Naive thymus-derived CD4-positive, alpha-beta T cell (primary cell): Measurements from ENCODE around the gene AARS2. TPM values are rescaled to one million over a fixed set of nuclear protein-coding genes. Genes with fewer than 3 reads are reported as not detected.

Experiments used
- ATAC-seq: fragments of 150-1000 bp; cut with Tn5 transposase; 2 replicates; pipeline ENCODE4 v1.10.0; 2021; ENCODE audit warnings: mild to moderate bottlenecking, moderate library complexity
- CTCF ChIA-PET: fragments of 350-600 bp; sonication (Branson Sonifier 250); formaldehyde crosslinking; loops from one replicate; lab custom pipeline; 2021; ENCODE audit warnings: antibody characterized with exemption; lab: Charles Lee
- POLR2A ChIA-PET: fragments of 350-600 bp; sonication (Branson Sonifier 250); formaldehyde crosslinking; loops from one replicate; lab custom pipeline; 2021; ENCODE audit warnings: antibody characterized with exemption, inconsistent platforms; lab: Charles Lee
- DNase-seq, 9 donors: peaks; one replicate each; pipeline versions ENCODE4 v3.0.0 to v3.0.0-alpha.2; 2020 to 2022; ENCODE audit warnings: mixed read lengths in 1 of 9
- H3K27ac ChIP-seq: one replicate; pipeline ENCODE4 v1.7.0; 2013; ENCODE audit warnings: mild to moderate bottlenecking, low read depth, low read length, moderate library complexity
- H3K27me3 ChIP-seq, 2 donors: one replicate each; pipeline ENCODE4 v1.7.0; 2013; ENCODE audit warnings: low read length in 2 of 2, mild to moderate bottlenecking in 2 of 2, moderate library complexity in 2 of 2; ENCODE audit not compliant: control insufficient read depth in 2 of 2, insufficient read depth in 2 of 2
- H3K36me3 ChIP-seq, 3 experiments: 1 replicate in 2 of 3; 2 replicates in 1 of 3; pipeline ENCODE4 v1.7.0; 2013; ENCODE audit warnings: low read length in 3 of 3, mild to moderate bottlenecking in 3 of 3, moderate library complexity in 1 of 3; ENCODE audit not compliant: insufficient read depth in 3 of 3, control insufficient read depth in 2 of 3
- H3K4me1 ChIP-seq, 2 donors: one replicate each; pipeline ENCODE4 v1.7.0; 2013; ENCODE audit warnings: low read length in 2 of 2, mild to moderate bottlenecking in 2 of 2, moderate library complexity in 1 of 2; ENCODE audit not compliant: control insufficient read depth in 2 of 2, insufficient read depth in 2 of 2
- H3K4me3 ChIP-seq: 2 replicates; pipeline ENCODE4 v1.7.0; 2013; ENCODE audit warnings: mild to moderate bottlenecking, low read length
- H3K9me3 ChIP-seq, 3 experiments: 1 replicate in 2 of 3; 2 replicates in 1 of 3; pipeline ENCODE4 v1.7.0; 2013; ENCODE audit warnings: low read length in 3 of 3; ENCODE audit not compliant: control insufficient read depth in 2 of 3
- H3K27ac Mint-ChIP-seq, 9 donors: one replicate each; pipeline ENCODE4 v1.8.0; 2020 to 2022; ENCODE audit warnings: mixed read lengths in 9 of 9, mild to moderate bottlenecking in 8 of 9, moderate library complexity in 5 of 9, inconsistent platforms in 2 of 9
- H3K27me3 Mint-ChIP-seq, 5 donors: one replicate each; pipeline ENCODE4 v1.8.0; 2021 to 2022; ENCODE audit warnings: mixed read lengths in 5 of 5, mild to moderate bottlenecking in 1 of 5
- H3K36me3 Mint-ChIP-seq, 5 donors: one replicate each; pipeline ENCODE4 v1.8.0; 2020 to 2022; ENCODE audit warnings: mixed read lengths in 5 of 5, mild to moderate bottlenecking in 3 of 5, inconsistent platforms in 1 of 5
- H3K4me1 Mint-ChIP-seq, 7 donors: one replicate each; pipeline ENCODE4 v1.8.0; 2020 to 2022; ENCODE audit warnings: mixed read lengths in 7 of 7, mild to moderate bottlenecking in 3 of 7, inconsistent platforms in 1 of 7
- H3K4me3 Mint-ChIP-seq, 10 donors: one replicate each; pipeline ENCODE4 v1.8.0; 2020 to 2022; ENCODE audit warnings: mild to moderate bottlenecking in 10 of 10, mixed read lengths in 10 of 10, moderate library complexity in 6 of 10, inconsistent platforms in 2 of 10
- H3K9me3 Mint-ChIP-seq, 11 donors: one replicate each; pipeline ENCODE4 v1.8.0; 2020 to 2022; ENCODE audit warnings: mixed read lengths in 11 of 11, mild to moderate bottlenecking in 4 of 11, inconsistent platforms in 1 of 11, moderate library complexity in 1 of 11
- intact Hi-C, 2 donors: fragments of 100-400 bp; cut with micrococcal nuclease; formaldehyde crosslinking; loops; one replicate each; pipeline ENCODE4 v1.15.1; 2023
- polyA plus RNA-seq, 2 donors: library from polyadenylated mRNA; unstranded; fragments of 300-500 nt; fragmentation: Illumina TruSeq; gene quantifications; one replicate each; pipeline ENCODE4 v1.2.3, GENCODE V29; 2021
- total RNA-seq, 6 experiments: library from RNA in 5 of 6; stranded (reverse) in 5 of 6; gene quantifications; 1 replicate in 5 of 6; 2 replicates in 1 of 6; pipeline ENCODE4 v1.2.3 and lab custom pipeline; 2021 to 2026

AARS2 gene
- total and polyA plus RNA-seq, 7 experiments from 2014 or later: 8.9 to 29.8 (median 19.9) TPM

DNA sequence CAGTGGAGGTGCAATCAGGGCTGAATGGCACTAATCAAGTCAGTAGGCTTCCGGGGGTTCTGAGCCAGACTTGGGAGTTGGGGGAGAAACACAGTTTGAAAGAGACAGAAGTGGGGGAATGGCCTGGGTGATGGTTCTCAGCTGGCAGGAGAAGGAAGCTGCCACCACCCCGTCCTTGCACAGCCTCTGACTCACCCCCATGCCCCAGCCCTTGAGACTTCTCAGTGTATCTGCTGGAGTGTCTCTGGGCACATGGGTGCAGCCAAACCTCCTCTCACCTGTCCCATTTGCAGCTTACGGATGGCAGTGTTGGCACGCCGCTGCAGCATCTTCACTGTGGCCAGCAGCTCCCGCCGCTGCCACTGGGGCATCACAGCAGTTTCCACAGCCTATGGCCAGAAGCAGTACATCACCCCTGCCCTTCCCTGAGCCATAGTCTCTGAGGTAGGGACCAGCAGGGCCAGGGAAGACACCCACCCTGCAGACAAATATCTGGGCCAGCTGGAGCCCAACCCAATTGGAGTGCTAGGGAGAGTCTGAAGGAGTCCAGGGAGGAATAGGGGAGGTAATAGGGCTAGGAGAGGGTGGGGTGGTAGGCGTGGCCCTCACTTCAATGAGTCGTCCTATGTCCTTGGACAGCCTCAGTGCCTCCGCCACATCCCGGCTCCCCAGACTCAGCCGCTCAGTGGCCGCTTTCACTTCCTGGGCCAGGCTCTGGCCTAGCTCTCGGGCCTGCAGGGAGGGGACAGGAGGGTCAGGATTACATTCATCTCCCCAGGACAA is 11.2 kb downstream of the AARS2 start:
- H3K36me3 ChIP-seq: peaks cover 0 to 69% (median 0%) of the 10 kb centered on the region in 3 experiments
- ATAC-seq (no peak), DNase-seq (no peak)
- H3K27me3 Mint-ChIP-seq: peaks cover 0 to 17% (median 1%) of the 10 kb centered on the region in 5 donors
- H3K4me1 Mint-ChIP-seq: peaks cover 0 to 8% (median 4%) of the 10 kb centered on the region in 7 donors
- peaks cover 0 to 6% of the 10 kb centered on the region in 2 donors for H3K4me1 ChIP-seq
- no peak overlapping the region for H3K4me3 Mint-ChIP-seq
- no peak overlapping the region for H3K27ac Mint-ChIP-seq
- POLR2A ChIA-PET: interaction anchor here (0.9 kb wide), 1 partner anchor 9 kb away, joined by 3 read pairs; no protein-coding TSS in a partner anchor
- H3K9me3 ChIP-seq: no peaks in the 10 kb centered on the region
- no peak overlapping the region for H3K27ac ChIP-seq
- intact Hi-C loops: no loop called here
- no peaks in the 10 kb centered on the region for H3K9me3 Mint-ChIP-seq
- no peak overlapping the region for H3K4me3 ChIP-seq
- H3K27me3 ChIP-seq: peaks cover 0 to 2% of the 10 kb centered on the region in 2 donors
- peaks cover 7 to 26% (median 10%) of the 10 kb centered on the region in 5 donors for H3K36me3 Mint-ChIP-seq
- CTCF ChIA-PET: interaction anchor here (1.7 kb wide), 1 partner anchor 35 kb away, joined by 3 read pairs; no protein-coding TSS in a partner anchor

DNA sequence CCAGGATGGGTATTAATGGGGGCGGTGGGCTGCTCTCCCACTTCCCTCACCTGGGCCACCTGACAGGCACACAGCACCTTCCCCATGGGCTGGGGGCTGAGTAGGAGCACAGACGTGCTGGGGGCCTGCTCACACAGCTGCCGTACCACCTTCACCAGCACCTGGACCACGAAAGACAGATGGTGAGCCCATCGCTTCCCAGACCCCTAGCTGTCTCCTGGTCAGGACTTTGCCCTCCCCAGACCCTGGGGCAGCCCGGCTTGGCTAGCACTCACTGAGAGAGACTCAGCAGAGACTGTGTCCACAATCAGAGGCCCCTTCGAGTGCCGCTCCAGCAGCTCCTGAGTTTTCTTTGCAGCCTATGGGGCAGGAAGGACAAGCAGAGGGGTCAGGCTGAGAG is 12.0 kb downstream of the AARS2 start:
- DNase-seq: no peak
- intact Hi-C loops: no loop called here
- POLR2A ChIA-PET: interaction anchor here (0.9 kb wide), 1 partner anchor 8 kb away, joined by 3 read pairs; no protein-coding TSS in a partner anchor
- Histone ChIP-seq H3K4me3 (no peak overlapping the region), H3K27ac (no peak overlapping the region), H3K36me3 (peaks cover 0 to 60% (median 0%) of the 10 kb centered on the region in 3 experiments), H3K9me3 (no peaks in the 10 kb centered on the region), H3K4me1 (peaks cover 0 to 11% of the 10 kb centered on the region in 2 donors), H3K27me3 (peaks cover 0 to 11% of the 10 kb centered on the region in 2 donors)
- Mint-ChIP-seq H3K9me3 (no peaks in the 10 kb centered on the region), H3K27ac (no peak overlapping the region), H3K27me3 (peaks cover 6 to 26% (median 10%) of the 10 kb centered on the region in 5 donors), H3K36me3 (peaks cover 7 to 23% (median 10%) of the 10 kb centered on the region in 5 donors), H3K4me1 (peaks cover 4 to 16% (median 7%) of the 10 kb centered on the region in 7 donors), H3K4me3 (no peak overlapping the region)
- no peak for ATAC-seq
- CTCF ChIA-PET: interaction anchor here (0.9 to 1.7 kb wide), 2 partner anchors 33 to 34 kb away, joined by 3 read pairs; no protein-coding TSS in a partner anchor

DNA sequence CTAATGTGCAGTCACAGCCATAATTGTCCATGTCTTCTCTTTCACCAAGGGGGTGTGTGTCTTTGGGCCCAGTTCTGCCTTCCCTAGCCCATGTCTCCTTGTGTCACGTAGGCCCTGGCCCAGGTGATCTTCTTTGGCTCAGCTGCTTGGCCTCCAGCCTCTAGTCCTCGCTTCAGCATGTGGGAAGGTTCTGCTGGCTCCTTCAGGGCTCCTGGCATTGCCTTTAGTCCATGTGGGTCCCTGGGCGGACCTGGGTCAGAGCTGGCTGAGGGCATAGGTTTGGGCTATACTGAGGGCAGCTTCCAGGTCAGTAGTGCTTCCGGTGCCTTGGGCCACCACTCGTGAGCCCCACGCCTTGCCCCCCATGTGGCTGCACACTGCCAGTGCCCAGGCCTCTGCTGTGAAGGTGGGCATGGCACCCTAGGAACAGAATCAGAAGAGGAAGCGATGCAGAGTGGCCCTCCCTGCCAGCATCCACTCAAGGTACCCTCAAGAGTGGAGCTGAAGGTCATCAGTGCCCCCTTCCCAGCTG is 12.8 kb downstream of the AARS2 start:
- Mint-ChIP-seq H3K9me3 (no peaks in the 10 kb centered on the region), H3K36me3 (peaks cover 6 to 23% (median 10%) of the 10 kb centered on the region in 5 donors), H3K4me3 (no peak overlapping the region), H3K27ac (peak overlapping the region in 1 of 9 donors; percentile 43), H3K4me1 (peaks cover 4 to 16% (median 7%) of the 10 kb centered on the region in 7 donors), H3K27me3 (peaks cover 10 to 32% (median 16%) of the 10 kb centered on the region in 5 donors)
- ATAC-seq (no peak), DNase-seq (no peak)
- CTCF ChIA-PET: interaction anchor here (0.9 to 1.7 kb wide), 2 partner anchors 32 to 33 kb away, joined by 3 read pairs; no protein-coding TSS in a partner anchor
- no peaks in the 10 kb centered on the region for H3K9me3 ChIP-seq
- H3K27ac ChIP-seq: no peak overlapping the region
- H3K36me3 ChIP-seq: peaks cover 0 to 53% (median 0%) of the 10 kb centered on the region in 3 experiments
- intact Hi-C loops: no loop called here
- POLR2A ChIA-PET: no interaction called here
- H3K4me3 ChIP-seq: no peak overlapping the region
- H3K27me3 ChIP-seq: peaks cover 0 to 13% of the 10 kb centered on the region in 2 donors
- H3K4me1 ChIP-seq: peaks cover 0 to 11% of the 10 kb centered on the region in 2 donors

DNA sequence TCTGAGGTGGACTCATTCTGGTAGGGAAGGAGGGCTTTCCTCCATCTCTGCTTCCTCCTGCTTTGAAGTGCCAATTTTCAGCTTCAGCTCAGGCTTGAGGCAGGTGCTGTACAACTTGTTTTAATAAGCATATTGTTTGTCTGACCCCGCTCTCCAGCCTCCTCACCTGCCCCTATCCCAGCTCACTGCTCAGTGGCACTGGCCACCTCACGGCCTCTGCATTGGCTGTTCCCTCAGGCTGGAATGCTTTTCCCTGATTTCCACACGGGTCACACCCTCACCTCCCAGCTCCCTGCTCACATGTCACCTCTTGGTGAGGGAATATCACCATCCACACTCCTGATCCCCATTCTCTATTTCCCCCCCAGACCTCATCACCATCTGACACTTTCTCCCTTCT is 14.3 kb downstream of the AARS2 start:
- Histone ChIP-seq H3K9me3 (no peaks in the 10 kb centered on the region), H3K36me3 (peaks cover 0 to 38% (median 0%) of the 10 kb centered on the region in 3 experiments), H3K27ac (no peak overlapping the region), H3K4me3 (no peak overlapping the region), H3K4me1 (peaks cover 0 to 11% of the 10 kb centered on the region in 2 donors), H3K27me3 (peaks cover 0 to 13% of the 10 kb centered on the region in 2 donors)
- peaks cover 4 to 18% (median 7%) of the 10 kb centered on the region in 7 donors for H3K4me1 Mint-ChIP-seq
- peaks cover 17 to 40% (median 31%) of the 10 kb centered on the region in 5 donors for H3K27me3 Mint-ChIP-seq
- H3K36me3 Mint-ChIP-seq: peaks cover 5 to 23% (median 10%) of the 10 kb centered on the region in 5 donors
- peak overlapping the region in 8 of 10 donors; percentile 6 to 49 (median 28) for H3K4me3 Mint-ChIP-seq
- DNase-seq (no peak), ATAC-seq (no peak)
- no peaks in the 10 kb centered on the region for H3K9me3 Mint-ChIP-seq
- H3K27ac Mint-ChIP-seq: peak overlapping the region in 2 of 9 donors; percentile 33 to 47
- intact Hi-C loops: no loop called here
- POLR2A ChIA-PET: interaction anchor here (1.6 kb wide), 1 partner anchor 11 kb away, joined by 7 read pairs; no protein-coding TSS in a partner anchor
- CTCF ChIA-PET: interaction anchor here (0.6 to 0.7 kb wide), 2 partner anchors 14 to 691 kb away, joined by 3 to 4 read pairs; partner anchors contain the start of gene AARS2

DNA sequence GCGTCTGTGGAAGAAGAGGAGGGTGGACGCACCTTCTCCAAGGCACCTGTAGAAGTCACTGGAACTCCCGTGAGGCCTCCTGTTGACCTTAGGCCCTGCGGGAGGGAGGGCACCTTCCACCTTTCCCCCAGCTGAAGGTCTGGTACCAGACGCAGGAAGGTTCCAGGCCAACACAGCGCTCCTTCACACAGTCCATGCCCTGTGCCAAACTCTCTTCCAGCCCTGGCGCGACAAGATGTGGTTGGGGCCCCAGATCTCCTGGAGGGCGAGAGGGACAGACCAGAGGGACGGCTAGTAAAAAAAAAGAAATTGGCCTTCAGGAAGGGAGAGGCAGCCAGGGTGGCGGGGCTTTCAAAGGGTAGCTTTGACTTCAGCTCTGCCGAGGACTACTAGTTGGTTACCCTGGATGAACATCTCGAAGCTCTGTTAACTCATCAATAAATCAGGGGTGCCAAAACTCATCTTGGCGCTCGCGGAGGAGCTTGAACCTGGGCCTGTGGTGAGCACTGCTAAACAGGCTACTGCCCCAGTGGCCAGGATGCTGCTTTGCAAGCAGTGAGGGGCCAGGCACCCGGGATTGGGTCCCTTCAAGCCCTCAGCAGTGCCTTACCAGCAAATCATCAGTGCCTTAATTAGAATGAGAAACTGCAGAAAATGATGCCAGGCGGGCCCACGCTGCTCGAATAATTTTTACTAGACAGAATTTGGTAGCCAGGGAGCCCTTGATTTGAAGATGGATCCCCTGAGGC is 14.9 kb downstream of the AARS2 start:
- H3K27ac Mint-ChIP-seq: no peak overlapping the region
- H3K27me3 Mint-ChIP-seq: peaks cover 23 to 44% (median 37%) of the 10 kb centered on the region in 5 donors
- H3K4me1 ChIP-seq: peaks cover 0 to 11% of the 10 kb centered on the region in 2 donors
- peak overlapping the region; percentile 33 for H3K4me3 ChIP-seq
- peaks cover 0 to 31% (median 0%) of the 10 kb centered on the region in 3 experiments for H3K36me3 ChIP-seq
- peaks cover 0 to 13% of the 10 kb centered on the region in 2 donors for H3K27me3 ChIP-seq
- H3K27ac ChIP-seq: no peak overlapping the region
- H3K9me3 Mint-ChIP-seq: no peaks in the 10 kb centered on the region
- H3K9me3 ChIP-seq: no peaks in the 10 kb centered on the region
- H3K36me3 Mint-ChIP-seq: peaks cover 5 to 23% (median 7%) of the 10 kb centered on the region in 5 donors
- H3K4me3 Mint-ChIP-seq: peak overlapping the region; percentile 33 to 76 (median 58)
- intact Hi-C loops: no loop called here
- ChIA-PET CTCF (interaction anchor here (0.7 kb wide), 1 partner anchor 15 kb away, joined by 3 read pairs; the partner anchor contains the start of gene AARS2), POLR2A (interaction anchor here (1.0 to 1.6 kb wide), 2 partner anchors 11 to 13 kb away, joined by 4 to 7 read pairs; no protein-coding TSS in a partner anchor)
- peaks cover 4 to 18% (median 8%) of the 10 kb centered on the region in 7 donors for H3K4me1 Mint-ChIP-seq
- DNase-seq (no peak), ATAC-seq (no peak)
